GM23338 (cell line): ENCODE results near the gene CDCA5. TPM values are rescaled to one million over a fixed set of nuclear protein-coding genes. Genes with fewer than 3 reads are reported as not detected.

Experiments
- ATAC-seq: fragments of 200-7000 bp; cut with Tn5 transposase; 3 replicates; pipeline ENCODE4 v1.9.1; 2020
- DNase-seq: peaks from one replicate; pipeline ENCODE4 v3.0.0-alpha.2; 2015; ENCODE audit warnings: low spot score
- H2AFZ ChIP-seq: fragments of 200-600 bp; sonication (generic); 2 replicates; pipeline ENCODE4 v1.8.0; 2016; ENCODE audit warnings: antibody characterized with exemption, mild to moderate bottlenecking, moderate library complexity
- H3F3A ChIP-seq: fragments of 200-600 bp; sonication (generic); replicated peaks from 2 replicates; pipeline ENCODE4 v1.8.0; 2017; ENCODE audit warnings: antibody characterized with exemption, mixed run types, low read depth
- H3K27ac ChIP-seq: fragments of 200-600 bp; sonication (generic); 2 replicates; pipeline ENCODE4 v1.6.1; 2016; ENCODE audit warnings: low read depth
- H3K27me3 ChIP-seq: fragments of 200-600 bp; sonication (generic); 2 replicates; pipeline ENCODE4 v1.8.0; 2016; ENCODE audit warnings: mild to moderate bottlenecking, mixed run types, moderate library complexity; ENCODE audit not compliant: insufficient read depth
- H3K36me3 ChIP-seq: fragments of 200-600 bp; sonication (generic); 2 replicates; pipeline ENCODE4 v1.8.0; 2016; ENCODE audit warnings: mild to moderate bottlenecking; ENCODE audit not compliant: insufficient read depth
- H3K4me1 ChIP-seq: fragments of 200-600 bp; sonication (generic); 2 replicates; pipeline ENCODE4 v1.8.0; 2016; ENCODE audit warnings: mild to moderate bottlenecking, moderate library complexity; ENCODE audit not compliant: insufficient read depth
- H3K4me2 ChIP-seq: fragments of 200-600 bp; sonication (generic); 2 replicates; pipeline ENCODE4 v1.7.1; 2017; ENCODE audit warnings: mixed run types
- H3K4me3 ChIP-seq: fragments of 200-600 bp; sonication (generic); 2 replicates; pipeline ENCODE4 v1.6.1; 2016; ENCODE audit warnings: mixed run types
- H3K79me2 ChIP-seq: fragments of 200-600 bp; sonication (generic); replicated peaks from 2 replicates; pipeline ENCODE4 v1.8.0; 2017; ENCODE audit warnings: mild to moderate bottlenecking; ENCODE audit not compliant: insufficient read depth
- H3K9me2 ChIP-seq: fragments of 200-600 bp; sonication (generic); 2 replicates; pipeline ENCODE4 v1.8.0; 2017; ENCODE audit not compliant: insufficient read depth
- H4K20me1 ChIP-seq: fragments of 200-600 bp; sonication (generic); replicated peaks from 2 replicates; pipeline ENCODE4 v1.8.0; 2017; ENCODE audit warnings: mild to moderate bottlenecking; ENCODE audit not compliant: insufficient read depth
- H3K27ac Mint-ChIP-seq: 2 replicates; pipeline ENCODE4 v1.8.0; 2020; ENCODE audit warnings: inconsistent platforms, mild to moderate bottlenecking, moderate library complexity, mixed read lengths
- H3K27me3 Mint-ChIP-seq: 3 replicates; pipeline ENCODE4 v1.8.0; 2022; ENCODE audit warnings: low read depth, mild to moderate bottlenecking, moderate library complexity, mixed read lengths, inconsistent platforms; ENCODE audit not compliant: insufficient read depth, poor library complexity
- H3K36me3 Mint-ChIP-seq: 3 replicates; pipeline ENCODE4 v1.8.0; 2021; ENCODE audit warnings: low read depth, mild to moderate bottlenecking, inconsistent platforms, moderate library complexity, mixed read lengths
- H3K4me1 Mint-ChIP-seq: 3 replicates; pipeline ENCODE4 v1.8.0; 2020; ENCODE audit warnings: mild to moderate bottlenecking, inconsistent platforms, mixed read lengths
- H3K4me3 Mint-ChIP-seq: 3 replicates; pipeline ENCODE4 v1.8.0; 2021; ENCODE audit warnings: moderate library complexity, mild to moderate bottlenecking, inconsistent platforms, mixed read lengths
- H3K9me3 Mint-ChIP-seq: 3 replicates; pipeline ENCODE4 v1.8.0; 2020; ENCODE audit warnings: moderate library complexity, mild to moderate bottlenecking, inconsistent platforms, mixed read lengths
- CREB1 ChIP-seq: fragments of 250-450 bp; sonication (Bioruptor Pico); IDR thresholded peaks from 2 replicates; pipeline ENCODE4 v1.5.0; 2020; ENCODE audit warnings: low read depth, mild to moderate bottlenecking, moderate library complexity
- EZH2 ChIP-seq: fragments of 200-600 bp; sonication (generic); IDR thresholded peaks from one replicate; pipeline ENCODE4 v1.8.0; 2017; ENCODE audit warnings: antibody characterized with exemption, mild to moderate bottlenecking, low read depth; ENCODE audit not compliant: unreplicated experiment
- EZH2phosphoT487 ChIP-seq: fragments of 200-600 bp; sonication (generic); IDR thresholded peaks from one replicate; pipeline ENCODE4 v1.8.1; 2018; ENCODE audit warnings: antibody characterized with exemption; ENCODE audit not compliant: unreplicated experiment
- JUNB ChIP-seq: IDR thresholded peaks from one replicate; pipeline ENCODE4 v1.6.1; 2016; ENCODE audit warnings: antibody characterized with exemption; ENCODE audit not compliant: unreplicated experiment
- NANOG ChIP-seq: IDR thresholded peaks from 2 replicates; pipeline ENCODE4 v1.6.1; 2016; ENCODE audit warnings: antibody characterized with exemption, borderline replicate concordance
- POLR2AphosphoS5 ChIP-seq: IDR thresholded peaks from 2 replicates; pipeline ENCODE4 v1.6.1; 2016; ENCODE audit warnings: antibody characterized with exemption, low read depth
- STAT1 ChIP-seq: IDR thresholded peaks from one replicate; pipeline ENCODE4 v1.6.1; 2016; ENCODE audit warnings: antibody characterized with exemption; ENCODE audit not compliant: unreplicated experiment
- ZNF114 ChIP-seq: fragments of 250-450 bp; sonication (Bioruptor Pico); IDR thresholded peaks from 2 replicates; pipeline ENCODE4 v1.5.0; 2020; ENCODE audit warnings: mild to moderate bottlenecking, moderate library complexity
- ZNF331 ChIP-seq: fragments of 250-450 bp; sonication (Bioruptor Pico); IDR thresholded peaks from 2 replicates; pipeline ENCODE4 v1.5.0; 2020; ENCODE audit warnings: low read depth, mild to moderate bottlenecking, moderate library complexity
- polyA plus RNA-seq: library from polyadenylated mRNA; unstranded; fragments of >200 nt; fragmentation: Nextera tagmentation; extraction: Ambion mirVana; gene quantifications from 2 replicates; pipeline ENCODE4 v1.2.1, GENCODE V29; 2016
- total RNA-seq: library from RNA; depleted of rRNA; stranded (reverse); fragments of >200 nt; shearing (Covaris generic); gene quantifications from 2 replicates; pipeline ENCODE4 v1.2.3, GENCODE V29; 2014
- TF ChIP-seq, protein P1 (sequence below), 2 experiments: fragments of 200-600 bp in 1 of 2; sonication (generic) in 1 of 2; conservative IDR thresholded peaks; 2 replicates each; pipeline versions ENCODE4 v1.5.1 to v1.6.1; 2016 to 2017; ENCODE audit warnings: antibody characterized with exemption in 2 of 2, low read depth in 2 of 2, mild to moderate bottlenecking in 2 of 2, moderate library complexity in 1 of 2
- TF ChIP-seq, protein P2 (sequence below): IDR thresholded peaks from 2 replicates; pipeline ENCODE4 v1.6.1; 2016; ENCODE audit warnings: antibody characterized with exemption
- TF ChIP-seq, protein P3 (sequence below): fragments of 250-450 bp; sonication (Bioruptor Pico); IDR thresholded peaks from 2 replicates; pipeline ENCODE4 v1.5.0; 2020; ENCODE audit warnings: mild to moderate bottlenecking, moderate library complexity
- TF ChIP-seq, protein P4 (sequence below): IDR thresholded peaks from one replicate; pipeline ENCODE4 v1.6.1; 2018; ENCODE audit warnings: antibody characterized with exemption; ENCODE audit not compliant: unreplicated experiment

CDCA5 gene
- total and polyA plus RNA-seq, 2 experiments from 2014 or later: 53.3 to 70.9 TPM

DNA sequence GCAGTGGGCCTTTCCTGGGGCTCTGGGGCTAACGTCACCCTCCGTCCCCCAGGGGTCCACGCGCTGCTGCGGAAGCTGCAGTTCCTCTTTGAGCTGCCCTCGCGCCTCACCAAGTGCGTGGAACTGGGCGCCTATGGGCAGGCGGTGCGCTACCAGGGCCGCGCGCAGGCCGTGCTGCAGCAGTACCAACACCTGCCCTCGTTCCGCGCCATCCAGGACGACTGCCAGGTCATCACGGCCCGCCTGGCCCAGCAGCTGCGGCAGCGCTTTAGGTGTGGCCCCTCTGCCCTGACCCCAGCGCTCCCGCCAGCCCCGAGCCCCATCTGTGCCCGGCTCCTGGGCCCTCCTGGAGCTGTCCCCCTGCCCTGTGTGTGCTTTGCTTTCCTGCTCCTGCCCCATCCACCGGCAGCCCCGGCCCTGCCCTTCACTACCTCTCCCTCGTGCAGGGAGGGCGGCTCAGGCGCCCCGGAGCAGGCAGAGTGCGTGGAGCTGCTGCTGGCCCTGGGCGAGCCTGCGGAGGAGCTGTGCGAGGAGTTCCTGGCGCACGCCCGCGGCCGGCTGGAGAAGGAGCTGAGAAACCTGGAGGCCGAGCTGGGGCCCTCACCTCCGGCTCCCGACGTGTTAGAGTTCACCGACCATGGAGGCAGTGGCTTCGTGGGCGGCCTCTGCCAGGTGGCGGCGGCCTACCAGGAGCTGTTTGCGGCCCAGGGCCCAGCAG, 24.1 kb upstream of the CDCA5 start:
- H3K36me3 ChIP-seq: 0 out of 2 replicates have a peak, but pooled peaks cover 3% of the 10 kb centered on the region
- H3K4me3 ChIP-seq: no peak overlapping the region
- Mint-ChIP-seq H3K27me3 (peaks cover 18% of the 10 kb centered on the region), H3K4me1 (peaks cover 12% of the 10 kb centered on the region), H3K27ac (no peak overlapping the region), H3K36me3 (peaks cover 10% of the 10 kb centered on the region; the same call in 1 of the 3 replicates), H3K9me3 (peaks cover 2% of the 10 kb centered on the region; the same call in 2 of the 3 replicates), H3K4me3 (no peak overlapping the region)
- H4K20me1 ChIP-seq: peaks cover 2% of the 10 kb centered on the region; the same call in 1 of the 2 replicates
- H3K4me2 ChIP-seq: no peak overlapping the region
- H3K4me1 ChIP-seq: peaks cover 7% of the 10 kb centered on the region; the same call in 1 of the 2 replicates
- TF ChIP-seq, protein P1, sequence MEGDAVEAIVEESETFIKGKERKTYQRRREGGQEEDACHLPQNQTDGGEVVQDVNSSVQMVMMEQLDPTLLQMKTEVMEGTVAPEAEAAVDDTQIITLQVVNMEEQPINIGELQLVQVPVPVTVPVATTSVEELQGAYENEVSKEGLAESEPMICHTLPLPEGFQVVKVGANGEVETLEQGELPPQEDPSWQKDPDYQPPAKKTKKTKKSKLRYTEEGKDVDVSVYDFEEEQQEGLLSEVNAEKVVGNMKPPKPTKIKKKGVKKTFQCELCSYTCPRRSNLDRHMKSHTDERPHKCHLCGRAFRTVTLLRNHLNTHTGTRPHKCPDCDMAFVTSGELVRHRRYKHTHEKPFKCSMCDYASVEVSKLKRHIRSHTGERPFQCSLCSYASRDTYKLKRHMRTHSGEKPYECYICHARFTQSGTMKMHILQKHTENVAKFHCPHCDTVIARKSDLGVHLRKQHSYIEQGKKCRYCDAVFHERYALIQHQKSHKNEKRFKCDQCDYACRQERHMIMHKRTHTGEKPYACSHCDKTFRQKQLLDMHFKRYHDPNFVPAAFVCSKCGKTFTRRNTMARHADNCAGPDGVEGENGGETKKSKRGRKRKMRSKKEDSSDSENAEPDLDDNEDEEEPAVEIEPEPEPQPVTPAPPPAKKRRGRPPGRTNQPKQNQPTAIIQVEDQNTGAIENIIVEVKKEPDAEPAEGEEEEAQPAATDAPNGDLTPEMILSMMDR (conservative IDR thresholded peaks at IDR 0.05; ENCODE audit: low read depth in 2 of 2): no peak
- TF ChIP-seq NANOG (no peak), EZH2phosphoT487 (no peak), EZH2 (no peak), CREB1 (no peak), ZNF114 (no peak), STAT1 (no peak), ZNF331 (CRISPR knock-in tag) (no peak), JUNB (no peak), POLR2AphosphoS5 (no peak)
- TF ChIP-seq, protein P2, sequence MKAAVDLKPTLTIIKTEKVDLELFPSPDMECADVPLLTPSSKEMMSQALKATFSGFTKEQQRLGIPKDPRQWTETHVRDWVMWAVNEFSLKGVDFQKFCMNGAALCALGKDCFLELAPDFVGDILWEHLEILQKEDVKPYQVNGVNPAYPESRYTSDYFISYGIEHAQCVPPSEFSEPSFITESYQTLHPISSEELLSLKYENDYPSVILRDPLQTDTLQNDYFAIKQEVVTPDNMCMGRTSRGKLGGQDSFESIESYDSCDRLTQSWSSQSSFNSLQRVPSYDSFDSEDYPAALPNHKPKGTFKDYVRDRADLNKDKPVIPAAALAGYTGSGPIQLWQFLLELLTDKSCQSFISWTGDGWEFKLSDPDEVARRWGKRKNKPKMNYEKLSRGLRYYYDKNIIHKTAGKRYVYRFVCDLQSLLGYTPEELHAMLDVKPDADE: no peak
- TF ChIP-seq, protein P3, sequence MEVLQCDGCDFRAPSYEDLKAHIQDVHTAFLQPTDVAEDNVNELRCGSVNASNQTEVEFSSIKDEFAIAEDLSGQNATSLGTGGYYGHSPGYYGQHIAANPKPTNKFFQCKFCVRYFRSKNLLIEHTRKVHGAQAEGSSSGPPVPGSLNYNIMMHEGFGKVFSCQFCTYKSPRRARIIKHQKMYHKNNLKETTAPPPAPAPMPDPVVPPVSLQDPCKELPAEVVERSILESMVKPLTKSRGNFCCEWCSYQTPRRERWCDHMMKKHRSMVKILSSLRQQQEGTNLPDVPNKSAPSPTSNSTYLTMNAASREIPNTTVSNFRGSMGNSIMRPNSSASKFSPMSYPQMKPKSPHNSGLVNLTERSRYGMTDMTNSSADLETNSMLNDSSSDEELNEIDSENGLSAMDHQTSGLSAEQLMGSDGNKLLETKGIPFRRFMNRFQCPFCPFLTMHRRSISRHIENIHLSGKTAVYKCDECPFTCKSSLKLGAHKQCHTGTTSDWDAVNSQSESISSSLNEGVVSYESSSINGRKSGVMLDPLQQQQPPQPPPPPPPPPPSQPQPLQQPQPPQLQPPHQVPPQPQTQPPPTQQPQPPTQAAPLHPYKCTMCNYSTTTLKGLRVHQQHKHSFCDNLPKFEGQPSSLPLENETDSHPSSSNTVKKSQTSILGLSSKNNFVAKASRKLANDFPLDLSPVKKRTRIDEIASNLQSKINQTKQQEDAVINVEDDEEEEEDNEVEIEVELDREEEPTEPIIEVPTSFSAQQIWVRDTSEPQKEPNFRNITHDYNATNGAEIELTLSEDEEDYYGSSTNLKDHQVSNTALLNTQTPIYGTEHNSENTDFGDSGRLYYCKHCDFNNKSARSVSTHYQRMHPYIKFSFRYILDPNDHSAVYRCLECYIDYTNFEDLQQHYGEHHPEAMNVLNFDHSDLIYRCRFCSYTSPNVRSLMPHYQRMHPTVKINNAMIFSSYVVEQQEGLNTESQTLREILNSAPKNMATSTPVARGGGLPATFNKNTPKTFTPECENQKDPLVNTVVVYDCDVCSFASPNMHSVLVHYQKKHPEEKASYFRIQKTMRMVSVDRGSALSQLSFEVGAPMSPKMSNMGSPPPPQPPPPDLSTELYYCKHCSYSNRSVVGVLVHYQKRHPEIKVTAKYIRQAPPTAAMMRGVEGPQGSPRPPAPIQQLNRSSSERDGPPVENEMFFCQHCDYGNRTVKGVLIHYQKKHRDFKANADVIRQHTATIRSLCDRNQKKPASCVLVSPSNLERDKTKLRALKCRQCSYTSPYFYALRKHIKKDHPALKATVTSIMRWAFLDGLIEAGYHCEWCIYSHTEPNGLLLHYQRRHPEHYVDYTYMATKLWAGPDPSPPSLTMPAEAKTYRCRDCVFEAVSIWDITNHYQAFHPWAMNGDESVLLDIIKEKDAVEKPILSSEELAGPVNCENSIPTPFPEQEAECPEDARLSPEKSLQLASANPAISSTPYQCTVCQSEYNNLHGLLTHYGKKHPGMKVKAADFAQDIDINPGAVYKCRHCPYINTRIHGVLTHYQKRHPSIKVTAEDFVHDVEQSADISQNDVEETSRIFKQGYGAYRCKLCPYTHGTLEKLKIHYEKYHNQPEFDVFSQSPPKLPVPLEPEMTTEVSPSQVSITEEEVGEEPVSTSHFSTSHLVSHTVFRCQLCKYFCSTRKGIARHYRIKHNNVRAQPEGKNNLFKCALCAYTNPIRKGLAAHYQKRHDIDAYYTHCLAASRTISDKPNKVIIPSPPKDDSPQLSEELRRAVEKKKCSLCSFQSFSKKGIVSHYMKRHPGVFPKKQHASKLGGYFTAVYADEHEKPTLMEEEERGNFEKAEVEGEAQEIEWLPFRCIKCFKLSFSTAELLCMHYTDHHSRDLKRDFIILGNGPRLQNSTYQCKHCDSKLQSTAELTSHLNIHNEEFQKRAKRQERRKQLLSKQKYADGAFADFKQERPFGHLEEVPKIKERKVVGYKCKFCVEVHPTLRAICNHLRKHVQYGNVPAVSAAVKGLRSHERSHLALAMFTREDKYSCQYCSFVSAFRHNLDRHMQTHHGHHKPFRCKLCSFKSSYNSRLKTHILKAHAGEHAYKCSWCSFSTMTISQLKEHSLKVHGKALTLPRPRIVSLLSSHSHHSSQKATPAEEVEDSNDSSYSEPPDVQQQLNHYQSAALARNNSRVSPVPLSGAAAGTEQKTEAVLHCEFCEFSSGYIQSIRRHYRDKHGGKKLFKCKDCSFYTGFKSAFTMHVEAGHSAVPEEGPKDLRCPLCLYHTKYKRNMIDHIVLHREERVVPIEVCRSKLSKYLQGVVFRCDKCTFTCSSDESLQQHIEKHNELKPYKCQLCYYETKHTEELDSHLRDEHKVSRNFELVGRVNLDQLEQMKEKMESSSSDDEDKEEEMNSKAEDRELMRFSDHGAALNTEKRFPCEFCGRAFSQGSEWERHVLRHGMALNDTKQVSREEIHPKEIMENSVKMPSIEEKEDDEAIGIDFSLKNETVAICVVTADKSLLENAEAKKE (CRISPR knock-in tag): no peak
- TF ChIP-seq, protein P4, sequence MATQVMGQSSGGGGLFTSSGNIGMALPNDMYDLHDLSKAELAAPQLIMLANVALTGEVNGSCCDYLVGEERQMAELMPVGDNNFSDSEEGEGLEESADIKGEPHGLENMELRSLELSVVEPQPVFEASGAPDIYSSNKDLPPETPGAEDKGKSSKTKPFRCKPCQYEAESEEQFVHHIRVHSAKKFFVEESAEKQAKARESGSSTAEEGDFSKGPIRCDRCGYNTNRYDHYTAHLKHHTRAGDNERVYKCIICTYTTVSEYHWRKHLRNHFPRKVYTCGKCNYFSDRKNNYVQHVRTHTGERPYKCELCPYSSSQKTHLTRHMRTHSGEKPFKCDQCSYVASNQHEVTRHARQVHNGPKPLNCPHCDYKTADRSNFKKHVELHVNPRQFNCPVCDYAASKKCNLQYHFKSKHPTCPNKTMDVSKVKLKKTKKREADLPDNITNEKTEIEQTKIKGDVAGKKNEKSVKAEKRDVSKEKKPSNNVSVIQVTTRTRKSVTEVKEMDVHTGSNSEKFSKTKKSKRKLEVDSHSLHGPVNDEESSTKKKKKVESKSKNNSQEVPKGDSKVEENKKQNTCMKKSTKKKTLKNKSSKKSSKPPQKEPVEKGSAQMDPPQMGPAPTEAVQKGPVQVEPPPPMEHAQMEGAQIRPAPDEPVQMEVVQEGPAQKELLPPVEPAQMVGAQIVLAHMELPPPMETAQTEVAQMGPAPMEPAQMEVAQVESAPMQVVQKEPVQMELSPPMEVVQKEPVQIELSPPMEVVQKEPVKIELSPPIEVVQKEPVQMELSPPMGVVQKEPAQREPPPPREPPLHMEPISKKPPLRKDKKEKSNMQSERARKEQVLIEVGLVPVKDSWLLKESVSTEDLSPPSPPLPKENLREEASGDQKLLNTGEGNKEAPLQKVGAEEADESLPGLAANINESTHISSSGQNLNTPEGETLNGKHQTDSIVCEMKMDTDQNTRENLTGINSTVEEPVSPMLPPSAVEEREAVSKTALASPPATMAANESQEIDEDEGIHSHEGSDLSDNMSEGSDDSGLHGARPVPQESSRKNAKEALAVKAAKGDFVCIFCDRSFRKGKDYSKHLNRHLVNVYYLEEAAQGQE: no peak
- H3F3A ChIP-seq: peaks cover 9% of the 10 kb centered on the region; the same call in 1 of the 2 replicates
- H3K27ac ChIP-seq: no peak overlapping the region
- DNase-seq (no peak), ATAC-seq (no peak)
- no peak overlapping the region for H2AFZ ChIP-seq
- H3K79me2 ChIP-seq: peaks cover 20% of the 10 kb centered on the region
- no peaks in the 10 kb centered on the region for H3K9me2 ChIP-seq
- no peaks in the 10 kb centered on the region for H3K27me3 ChIP-seq
